Activated T-cell treated with anti-CD3 and anti-CD28 coated beads, Interleukin-2, amount 50 U/mL, for 48 hours (primary cell): ENCODE data around the gene CPA2.

ENCODE experiments used
- DNase-seq, 2 experiments: peaks; one replicate each; pipeline ENCODE4 v3.0.0-alpha.2; 2020

The CPA2 gene

DNA sequence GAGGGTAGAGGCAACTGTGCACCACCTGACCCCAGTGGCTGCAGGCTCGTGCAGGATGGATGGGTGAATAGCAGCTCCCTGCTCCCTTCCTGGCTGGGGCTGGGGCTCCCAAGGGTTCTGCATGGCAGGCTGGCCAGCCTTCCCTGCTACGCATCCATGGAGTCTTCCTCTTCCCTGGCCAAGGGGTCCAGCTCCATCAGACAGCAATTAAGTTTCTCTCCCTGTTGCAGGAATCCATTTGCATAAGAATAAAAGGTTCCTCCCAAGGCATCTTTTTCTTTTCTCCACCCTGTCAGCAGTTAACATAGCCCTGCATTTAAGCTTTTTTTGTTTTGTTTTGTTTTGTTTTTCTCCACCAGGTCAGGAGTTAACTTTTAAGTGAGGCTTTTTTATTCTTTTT, 10.0 kb upstream of the CPA2 start:
- no peak for DNase-seq

DNA sequence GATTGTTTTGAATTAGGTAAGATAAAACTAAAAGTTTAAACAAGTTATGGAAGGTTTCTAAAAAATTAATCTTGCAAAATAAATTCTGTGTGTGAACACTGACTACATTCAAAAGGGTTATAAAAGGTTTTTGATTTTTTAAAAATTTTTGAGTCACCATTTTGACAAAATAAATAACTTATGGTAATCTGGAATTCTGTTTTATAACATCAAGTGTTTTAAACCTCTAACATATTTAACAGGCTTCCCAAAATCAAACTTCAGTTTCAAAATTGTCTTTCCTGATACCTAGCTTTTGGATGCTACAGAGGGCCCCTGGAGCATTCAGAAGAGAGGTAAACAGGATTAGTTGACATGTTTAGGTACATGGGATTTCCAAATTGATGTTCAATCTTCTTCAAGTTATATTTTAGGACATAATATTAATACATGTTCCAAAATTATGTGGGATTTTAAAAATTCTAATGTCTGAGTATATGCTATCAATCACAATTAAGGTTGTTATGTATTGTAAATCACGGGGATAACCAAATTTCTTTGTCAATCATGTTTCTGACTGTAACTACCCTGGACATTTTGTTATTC, 8.1 kb upstream of the CPA2 start:
- no peak for DNase-seq

DNA sequence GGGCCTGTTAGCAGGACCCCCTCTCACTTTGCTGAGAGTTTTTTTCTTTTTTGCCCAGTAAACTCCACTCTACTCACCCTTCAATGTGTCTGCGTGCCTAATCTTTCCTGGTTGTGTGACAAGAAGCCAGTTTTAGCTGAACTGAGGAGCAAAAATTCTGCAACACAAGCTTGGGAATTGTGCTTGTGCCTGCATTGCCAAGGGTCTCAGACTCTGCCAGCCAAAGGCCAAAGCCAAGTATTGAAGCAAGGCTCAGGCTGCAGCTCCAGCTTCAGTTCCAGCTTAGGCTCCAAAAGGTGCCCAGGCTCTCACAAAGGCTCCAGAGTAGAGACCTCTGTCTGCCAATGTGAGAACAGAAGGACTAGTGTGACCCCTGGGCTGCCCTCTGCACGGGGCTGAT, 4.2 kb upstream of the CPA2 start:
- no peak for DNase-seq

DNA sequence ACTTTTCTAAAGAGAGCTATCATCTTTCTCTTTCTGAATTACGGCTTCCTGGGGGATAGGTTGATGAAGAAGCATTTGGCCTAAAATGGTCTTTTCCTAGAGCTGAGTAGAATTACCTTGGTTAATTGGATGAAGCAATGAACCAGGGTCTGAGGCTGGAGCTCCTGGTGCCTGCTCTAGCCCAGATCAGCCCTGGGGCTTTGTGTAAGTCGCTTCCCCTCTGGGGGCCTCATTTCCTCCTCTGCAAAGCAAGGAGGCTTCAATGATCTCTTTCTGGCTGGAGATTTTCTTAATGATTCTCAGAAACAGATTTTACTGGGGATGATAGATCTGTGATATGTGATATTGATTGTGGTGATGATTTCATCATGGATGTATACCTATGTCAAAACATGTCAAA, 3.5 kb upstream of the CPA2 start:
- DNase-seq: no peak

DNA sequence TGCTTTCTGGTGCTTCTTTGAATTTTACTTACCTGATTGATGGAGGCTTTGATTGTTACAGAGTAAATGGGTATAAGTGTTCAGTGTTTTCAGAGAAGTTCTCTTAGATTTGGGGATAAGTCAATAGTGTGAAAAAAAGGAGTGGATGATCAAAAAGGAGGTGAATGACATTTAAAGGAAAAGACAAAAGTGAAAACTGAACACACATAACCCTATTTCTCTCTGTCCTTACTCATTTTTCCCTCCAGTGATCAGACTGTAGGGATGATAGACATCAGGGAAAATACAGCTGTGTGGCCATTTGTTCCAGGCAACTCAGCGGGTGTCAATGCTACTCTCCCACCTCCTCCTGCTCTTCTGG, 278 bp downstream of the CPA2 start:
- DNase-seq: no peak

DNA sequence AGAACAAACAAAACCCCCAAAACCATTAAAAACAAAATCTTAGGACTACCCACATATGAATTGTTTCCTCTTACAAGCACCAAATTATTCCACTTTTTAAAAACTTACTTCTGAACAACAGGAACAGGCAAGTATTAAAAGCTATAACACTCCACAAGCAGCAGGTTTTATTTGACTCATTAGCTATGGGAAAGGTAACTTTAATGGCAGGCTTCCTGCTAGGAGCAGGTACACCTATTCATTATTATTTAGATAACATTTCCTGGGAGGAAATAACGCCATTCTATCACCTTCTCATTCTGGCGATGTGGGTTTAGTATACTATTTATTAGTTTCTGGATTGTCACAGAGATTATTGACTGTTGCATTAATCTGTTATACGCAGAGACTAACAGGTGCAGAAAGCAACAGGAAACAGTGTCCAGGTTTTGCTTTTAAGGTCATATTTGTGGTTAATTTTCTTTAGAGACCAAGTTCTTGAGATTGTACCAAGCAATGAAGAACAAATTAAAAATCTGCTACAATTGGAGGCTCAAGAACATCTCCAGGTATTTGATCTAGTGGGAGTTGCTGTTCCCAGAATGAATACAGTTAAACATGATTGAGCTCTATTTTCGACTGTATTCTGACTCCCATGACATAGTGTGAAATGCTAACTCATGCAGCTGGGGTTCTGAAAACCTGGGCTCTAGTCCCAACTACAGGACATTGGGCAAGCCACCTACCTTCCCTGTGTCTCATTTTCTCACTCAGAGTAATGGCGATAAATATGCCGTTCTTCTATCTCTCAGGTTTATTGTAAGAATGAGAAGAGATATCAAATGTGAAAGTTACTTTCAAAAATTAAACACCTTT, 2.0 kb downstream of the CPA2 start:
- DNase-seq: no peak

DNA sequence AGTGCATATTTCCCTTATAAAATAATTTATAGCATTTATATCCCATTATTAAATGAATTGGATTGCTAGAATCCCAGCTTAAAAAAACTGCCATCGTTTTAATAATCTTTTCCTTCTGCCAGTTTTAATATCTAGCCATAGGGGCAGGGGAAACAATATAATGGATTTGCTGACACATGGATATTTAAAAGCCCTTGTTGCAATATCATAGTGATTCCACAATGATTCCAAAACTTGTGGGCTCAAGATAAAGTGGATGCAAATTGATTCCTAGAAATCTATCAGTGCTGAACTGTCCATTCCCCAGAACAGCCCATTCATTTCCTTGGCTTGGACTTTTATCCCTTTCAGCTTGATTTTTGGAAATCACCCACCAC, 2.6 kb downstream of the CPA2 start:
- no peak for DNase-seq

DNA sequence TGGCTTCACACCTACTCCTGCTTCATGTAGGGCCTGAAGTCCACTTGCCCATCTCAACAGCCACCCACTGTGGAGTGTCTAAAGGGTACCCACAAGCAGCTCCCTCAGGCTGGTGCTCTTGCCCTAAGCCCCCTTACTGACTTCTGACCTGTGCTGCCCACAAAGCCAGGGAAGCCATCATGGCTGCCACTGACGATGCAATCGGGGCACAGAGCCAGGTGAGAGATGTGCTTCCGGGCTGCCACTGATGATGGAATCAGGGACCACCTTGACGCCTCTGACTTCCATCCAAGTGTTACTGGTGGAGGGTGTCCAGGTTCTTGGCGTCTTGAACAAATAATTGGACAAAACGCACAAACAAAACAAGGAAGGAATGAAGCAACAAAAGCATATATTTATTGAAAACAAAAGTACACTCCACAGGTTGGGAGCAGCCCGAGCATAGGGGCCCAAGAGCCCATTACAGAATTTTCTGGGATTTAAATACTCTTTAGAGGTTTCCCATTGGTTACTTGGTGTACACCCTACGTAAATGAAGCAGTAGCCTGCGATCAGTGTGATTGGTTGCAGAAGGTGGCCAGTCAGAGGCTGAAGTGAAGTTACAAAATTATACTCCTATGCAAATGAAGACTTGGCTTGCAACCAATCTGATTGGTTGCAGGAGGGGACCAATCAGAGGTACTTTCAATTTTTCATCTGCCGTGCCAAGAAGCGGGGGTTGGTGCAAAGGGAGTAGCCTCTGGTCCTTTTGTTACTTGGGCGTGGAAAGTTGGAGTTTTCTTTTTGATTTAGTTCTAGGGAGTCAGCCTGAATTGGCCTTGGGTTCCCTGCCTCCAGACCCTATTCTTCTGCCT, 4.5 kb downstream of the CPA2 start:
- no peak for DNase-seq

DNA sequence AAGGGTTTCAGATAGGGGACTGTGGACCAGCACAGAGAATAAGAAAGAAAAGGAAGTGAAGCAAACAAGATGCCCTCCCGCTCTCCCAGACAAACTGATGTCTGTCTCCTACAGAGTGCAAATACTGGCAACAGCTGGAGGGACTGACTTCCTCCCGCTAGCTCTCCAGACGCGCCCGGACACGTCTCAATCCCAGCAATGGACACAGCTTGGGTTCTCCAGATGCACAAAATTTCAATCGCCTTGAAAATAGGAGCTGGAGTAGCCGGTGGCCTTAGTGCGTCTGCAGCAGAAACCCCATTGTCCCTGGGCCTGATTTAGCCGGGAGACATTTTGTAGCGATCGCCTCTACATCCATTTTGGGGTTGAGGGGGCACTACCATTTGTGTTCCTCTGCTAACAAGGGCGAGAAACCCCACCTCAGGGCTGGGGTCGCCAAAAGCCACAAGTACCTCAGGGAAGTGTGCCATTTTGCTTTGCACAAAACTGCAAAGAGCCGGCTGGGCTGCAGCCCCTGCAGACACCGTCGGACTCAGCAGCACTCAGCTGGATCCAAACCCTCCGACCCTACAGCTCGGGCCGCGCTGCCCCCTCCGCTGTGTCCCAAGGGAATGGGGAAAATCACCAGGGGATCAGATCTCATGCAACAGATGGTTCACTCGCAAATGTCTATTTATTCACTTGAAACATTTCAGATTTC, 5.9 kb downstream of the CPA2 start:
- DNase-seq: no peak

DNA sequence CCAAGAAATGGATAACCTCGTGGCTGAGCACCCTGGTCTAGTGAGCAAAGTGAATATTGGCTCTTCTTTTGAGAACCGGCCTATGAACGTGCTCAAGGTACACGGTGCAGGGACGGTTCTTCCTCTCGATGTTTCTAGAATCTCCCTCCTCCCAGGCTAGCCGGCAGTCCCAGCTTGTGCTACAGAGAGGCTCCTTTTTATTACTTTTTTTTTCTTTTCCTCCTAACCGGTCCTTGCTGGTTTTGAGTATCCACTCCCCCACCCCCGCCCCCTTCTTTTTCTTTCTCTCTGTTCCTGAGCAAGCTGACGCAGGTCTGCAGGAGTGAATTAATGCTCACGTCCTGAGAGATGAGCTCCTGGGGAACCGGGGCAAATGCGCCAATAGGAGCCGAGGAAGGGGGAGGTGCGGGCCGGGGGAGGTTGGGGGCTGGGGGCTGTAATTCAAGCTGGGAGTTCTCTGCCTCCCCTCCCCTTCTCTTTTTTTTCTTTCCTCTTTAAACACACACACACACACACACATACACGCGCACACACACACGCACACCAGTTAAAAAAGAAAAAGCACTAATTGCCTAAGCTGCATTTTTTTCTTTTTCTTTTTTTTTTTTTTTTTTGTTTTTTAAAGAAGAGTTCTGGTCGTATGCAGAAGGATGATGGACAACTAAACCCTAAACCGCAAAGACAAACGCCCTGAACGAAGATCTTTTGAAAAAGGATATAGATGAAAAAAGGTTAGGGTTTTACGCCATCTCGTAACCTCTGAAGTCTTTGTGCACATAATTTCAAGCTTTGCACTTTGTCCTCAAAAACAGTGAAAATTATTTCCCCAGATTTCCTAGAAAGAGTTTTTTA, 6.6 kb downstream of the CPA2 start:
- peak in 1 of 2 experiments; percentile 22 for DNase-seq

DNA sequence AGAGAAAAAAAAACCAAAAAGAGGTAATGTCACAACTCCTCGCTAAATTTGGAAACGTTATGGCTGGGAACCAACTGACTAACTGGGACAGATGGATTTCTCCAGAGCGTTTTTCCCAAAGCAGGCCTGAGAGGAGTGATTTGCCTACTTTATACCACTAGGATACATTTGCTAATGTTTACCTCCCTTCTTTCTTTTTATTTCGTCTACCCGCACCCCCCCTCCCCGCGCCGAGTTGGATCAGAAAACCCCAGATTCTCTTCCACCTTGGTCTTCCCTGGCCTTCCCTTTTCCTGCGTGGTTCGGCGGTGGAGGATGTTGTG, 7.2 kb downstream of the CPA2 start:
- no peak for DNase-seq

DNA sequence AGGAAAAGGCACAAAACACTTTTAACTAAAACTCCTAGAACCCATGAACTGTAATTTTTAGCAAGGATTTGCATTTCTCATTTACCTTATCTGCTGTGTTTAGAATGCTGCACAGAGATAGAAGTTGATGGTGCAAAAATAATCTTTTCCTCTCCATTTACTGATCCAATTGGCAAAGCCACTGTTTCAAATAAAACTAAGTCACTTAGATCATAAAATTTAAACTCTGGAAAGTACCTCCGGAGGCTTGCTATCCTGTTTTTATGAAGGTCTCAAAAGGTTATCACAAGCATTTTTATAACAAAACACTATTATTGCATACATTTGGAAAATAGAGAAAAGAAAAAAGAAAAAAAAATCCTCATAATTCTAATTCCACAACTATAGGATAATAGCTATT, 7.6 kb downstream of the CPA2 start:
- DNase-seq: no peak

DNA sequence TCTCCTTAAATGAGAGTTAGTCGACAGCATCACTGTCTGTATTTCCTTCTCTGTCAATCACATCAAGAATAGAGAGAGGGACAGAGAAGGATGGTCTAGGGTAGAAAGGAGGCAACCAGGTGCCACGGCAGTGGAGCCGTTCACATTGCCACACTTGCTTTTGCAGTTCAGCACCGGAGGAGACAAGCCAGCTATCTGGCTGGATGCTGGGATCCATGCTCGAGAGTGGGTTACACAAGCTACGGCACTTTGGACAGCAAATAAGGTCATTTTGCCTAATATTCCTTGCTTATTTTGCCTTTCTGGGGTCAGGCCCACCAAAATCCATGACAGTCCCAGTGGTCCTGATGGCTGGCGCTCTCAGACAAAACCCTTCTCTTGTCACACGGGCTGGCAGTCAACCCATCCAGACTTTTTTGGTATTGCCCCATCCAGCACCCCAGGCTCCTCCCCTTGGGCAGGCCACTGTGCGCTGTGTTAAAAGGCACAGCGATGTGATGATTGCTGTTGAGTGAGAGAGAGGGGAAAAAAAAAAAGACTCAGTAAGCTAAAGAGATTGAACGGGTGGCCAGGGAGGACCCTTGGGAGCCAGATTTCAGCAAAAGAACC, 8.4 kb downstream of the CPA2 start:
- no peak for DNase-seq

DNA sequence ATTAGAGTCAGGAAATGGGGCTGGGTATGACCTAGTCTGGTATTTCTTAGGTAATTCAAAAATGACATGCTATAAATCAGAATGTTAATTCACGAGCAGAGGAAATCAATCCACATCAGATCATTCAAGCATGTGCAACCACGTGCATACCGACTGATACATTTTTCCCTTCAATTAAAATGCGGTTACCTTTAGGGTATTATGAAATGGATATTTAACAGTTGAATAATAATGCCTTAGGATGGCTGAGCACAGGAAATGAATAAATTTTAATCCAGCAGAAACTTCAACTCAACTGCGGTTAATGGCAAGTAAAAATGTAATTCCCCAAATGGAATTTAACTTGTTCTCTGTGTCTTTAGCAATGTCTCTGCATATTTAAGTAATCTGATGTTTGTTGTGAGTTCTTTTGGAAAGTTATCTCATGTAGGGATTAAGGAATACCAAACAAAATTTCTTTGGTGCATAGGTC, 9.2 kb downstream of the CPA2 start:
- DNase-seq: no peak

DNA sequence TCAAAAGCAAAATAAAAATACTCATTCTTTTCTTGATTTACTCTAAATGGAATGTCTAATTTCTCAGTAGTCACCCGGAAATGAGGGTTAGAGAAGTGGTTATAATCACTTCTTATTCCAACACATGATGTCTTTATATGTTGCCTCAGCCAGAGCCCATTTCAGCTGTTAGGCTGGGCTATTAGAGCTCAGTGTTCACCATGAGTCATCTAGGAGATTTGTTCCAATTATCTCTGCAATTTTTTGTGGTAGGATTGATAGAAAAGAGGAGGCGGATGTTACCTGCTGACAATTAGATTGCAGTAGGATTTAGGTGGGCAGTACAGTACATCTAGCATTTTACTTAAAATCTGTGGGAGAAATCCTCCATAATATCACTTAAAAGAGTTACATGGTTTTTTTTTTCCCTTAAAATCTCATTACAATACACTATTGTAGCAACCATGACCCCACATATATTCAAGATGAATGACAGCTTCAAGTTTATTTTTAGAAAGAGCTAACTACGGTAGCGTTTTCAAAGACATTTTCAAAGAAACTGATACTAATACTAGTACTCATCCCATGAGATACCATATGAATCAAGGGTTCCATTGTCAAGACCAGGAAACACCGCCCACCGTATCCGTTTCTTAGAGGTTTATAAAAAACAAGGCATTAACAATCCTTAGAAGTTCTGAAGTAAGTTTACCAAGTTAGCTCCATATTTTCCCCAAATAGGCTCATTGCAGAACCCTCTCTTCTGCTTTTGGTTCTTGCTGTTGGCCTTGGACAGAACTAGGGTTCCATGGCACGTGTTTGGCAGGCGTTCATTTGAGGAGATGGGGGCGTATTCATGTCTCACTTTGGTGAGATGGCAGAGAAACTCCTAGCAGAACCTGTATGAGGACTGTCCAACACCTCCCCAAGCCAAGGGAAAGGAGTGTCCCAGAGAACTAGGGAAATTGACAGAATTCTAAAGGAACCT, 10.4 kb downstream of the CPA2 start:
- peak; percentile 59 to 62 for DNase-seq

DNA sequence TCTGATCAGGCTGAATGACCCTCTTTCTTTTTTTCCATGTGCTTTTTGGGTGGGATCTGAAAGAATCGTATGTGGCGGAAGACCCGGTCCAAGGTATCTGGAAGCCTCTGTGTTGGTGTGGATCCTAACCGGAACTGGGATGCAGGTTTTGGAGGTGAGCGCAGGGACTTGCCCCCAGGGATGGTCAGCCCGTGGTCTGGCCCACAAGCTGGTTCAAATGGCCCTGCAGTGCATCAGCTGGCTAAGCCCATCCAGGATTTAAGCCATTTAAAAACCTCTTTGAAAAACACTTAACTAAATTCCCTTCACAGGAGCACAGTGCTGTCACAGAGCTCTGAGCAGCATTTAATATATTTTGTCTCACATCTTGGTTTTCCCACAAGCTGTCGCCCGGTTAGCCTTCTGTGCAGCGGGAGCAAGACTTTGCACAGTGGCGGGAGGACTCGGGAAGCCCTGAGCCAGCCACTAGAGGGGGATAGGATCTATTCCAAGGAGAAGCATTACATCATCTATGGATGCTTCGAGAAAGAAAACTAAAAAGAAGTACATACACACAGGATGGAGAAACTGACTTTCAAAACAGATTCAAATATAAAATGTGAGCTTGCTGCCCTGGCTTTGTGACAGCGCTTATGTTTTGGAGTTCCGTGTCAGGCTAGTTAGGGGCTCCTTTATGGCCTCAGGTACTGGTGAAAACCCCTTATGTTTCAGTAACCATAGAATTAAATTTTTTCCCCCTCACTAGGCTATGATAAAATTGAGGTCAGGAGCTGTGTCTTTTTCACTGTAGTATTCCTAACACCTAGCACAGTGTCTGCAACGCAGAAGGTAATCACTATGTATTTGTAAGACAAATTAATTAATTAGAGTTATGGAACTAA, 11.3 kb downstream of the CPA2 start:
- no peak for DNase-seq

DNA sequence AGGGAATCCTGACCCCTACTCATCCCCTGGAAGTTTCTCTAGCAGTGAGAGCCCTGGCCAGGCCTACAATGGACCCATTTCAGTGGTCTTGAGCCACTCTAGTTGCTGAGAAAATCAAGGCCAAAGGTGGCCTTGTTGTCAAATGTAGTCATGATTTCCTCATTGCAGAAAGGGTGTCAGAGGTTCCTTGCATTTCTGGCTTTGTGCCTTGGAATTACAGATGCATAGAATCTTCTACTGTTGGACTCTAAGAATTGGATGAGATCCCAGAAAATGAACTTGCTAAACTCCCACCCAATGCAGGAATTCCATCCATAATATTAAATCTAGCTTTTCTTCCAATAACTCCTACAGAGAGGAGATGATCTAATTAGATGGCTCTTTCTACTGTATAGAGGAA, 12.2 kb downstream of the CPA2 start:
- no peak for DNase-seq

DNA sequence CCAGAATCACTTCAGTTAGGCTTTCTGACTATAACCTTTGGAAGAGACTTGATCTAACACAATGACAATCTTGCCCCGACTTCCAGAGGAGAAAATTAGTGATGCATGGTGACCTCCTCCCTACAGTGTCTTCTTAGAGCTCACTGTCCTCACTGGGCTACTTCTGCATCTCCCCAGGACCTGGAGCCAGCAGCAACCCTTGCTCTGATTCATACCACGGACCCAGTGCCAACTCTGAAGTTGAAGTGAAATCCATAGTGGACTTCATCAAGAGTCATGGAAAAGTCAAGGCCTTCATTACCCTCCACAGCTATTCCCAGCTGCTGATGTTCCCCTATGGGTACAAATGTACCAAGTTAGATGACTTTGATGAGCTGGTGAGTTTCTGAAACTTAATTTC, 12.6 kb downstream of the CPA2 start:
- no peak for DNase-seq

DNA sequence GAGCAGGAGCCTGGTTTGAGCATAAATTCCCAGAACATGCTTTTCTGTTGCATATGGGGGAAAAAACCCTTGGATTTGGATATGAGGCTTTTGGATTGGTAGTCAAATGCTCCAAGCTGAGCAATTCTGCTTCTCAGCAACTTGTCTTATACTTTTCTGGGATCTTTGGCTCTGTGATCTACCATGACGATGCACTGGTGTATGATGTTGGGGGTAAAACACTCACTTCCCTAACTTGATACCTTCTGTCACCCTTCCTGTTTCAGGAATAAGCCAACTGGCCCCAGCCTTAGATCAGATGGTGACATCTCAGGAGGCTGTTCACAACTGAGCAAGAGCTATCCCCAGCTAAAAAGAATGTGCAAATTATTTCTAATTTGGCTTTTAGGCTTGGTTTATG, 13.2 kb downstream of the CPA2 start:
- no peak for DNase-seq

DNA sequence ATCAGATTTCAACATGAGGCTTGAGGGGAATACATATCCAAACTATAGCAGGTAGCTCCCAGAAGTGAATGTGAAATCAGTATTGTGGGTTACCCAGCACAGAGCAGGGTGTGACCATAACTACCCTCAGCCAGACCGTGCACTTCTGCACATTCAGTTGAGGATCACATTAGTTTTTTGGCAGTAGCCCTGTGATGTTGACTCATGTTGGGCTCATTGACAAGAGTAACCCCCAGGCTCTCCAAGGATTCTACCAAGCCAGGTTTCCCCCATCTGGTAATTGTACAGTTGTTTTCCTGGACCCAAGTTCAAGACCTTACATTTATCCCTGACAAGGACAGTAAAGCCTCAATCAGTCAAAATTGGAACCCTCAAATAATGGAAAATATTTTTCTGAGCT, 14.6 kb downstream of the CPA2 start:
- no peak for DNase-seq
